Lower leg skin (tissue), 3 donors: ENCODE data around the gene PPT1.

Source experiments
- POLR2A ChIP-seq, 2 donors: fragments of 450-650 bp; IDR thresholded peaks; one replicate each; pipeline ENCODE4 v1.6.1; 2016 to 2017; ENCODE audit warnings: antibody characterized with exemption in 2 of 2, mild to moderate bottlenecking in 1 of 2, moderate library complexity in 1 of 2
- TF ChIP-seq, protein P1 (sequence below), 3 donors: fragments of 450-650 bp; IDR thresholded peaks; one replicate each; pipeline ENCODE4 v1.5.1; 2016; ENCODE audit warnings: antibody characterized with exemption in 3 of 3, mild to moderate bottlenecking in 3 of 3, moderate library complexity in 2 of 3

DNA sequence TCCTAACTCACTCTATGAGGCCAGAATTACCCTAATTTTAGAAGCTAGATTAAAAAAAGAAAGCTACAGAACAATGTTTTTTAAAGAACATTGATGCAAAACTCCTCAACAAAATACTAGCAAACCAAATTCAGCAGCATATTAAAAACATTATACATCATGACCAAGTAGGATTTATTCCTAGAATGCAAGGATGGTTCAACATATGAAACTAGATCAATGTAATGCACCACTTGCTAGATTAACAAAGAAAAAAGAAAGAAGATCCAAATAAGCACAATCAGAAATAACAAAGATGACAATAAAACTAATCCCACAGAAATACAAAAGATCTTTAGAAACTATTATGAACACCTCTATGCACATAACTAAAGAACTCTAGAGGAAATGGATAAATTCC, 13.3 kb upstream of the PPT1 start:
- TF ChIP-seq, protein P1, sequence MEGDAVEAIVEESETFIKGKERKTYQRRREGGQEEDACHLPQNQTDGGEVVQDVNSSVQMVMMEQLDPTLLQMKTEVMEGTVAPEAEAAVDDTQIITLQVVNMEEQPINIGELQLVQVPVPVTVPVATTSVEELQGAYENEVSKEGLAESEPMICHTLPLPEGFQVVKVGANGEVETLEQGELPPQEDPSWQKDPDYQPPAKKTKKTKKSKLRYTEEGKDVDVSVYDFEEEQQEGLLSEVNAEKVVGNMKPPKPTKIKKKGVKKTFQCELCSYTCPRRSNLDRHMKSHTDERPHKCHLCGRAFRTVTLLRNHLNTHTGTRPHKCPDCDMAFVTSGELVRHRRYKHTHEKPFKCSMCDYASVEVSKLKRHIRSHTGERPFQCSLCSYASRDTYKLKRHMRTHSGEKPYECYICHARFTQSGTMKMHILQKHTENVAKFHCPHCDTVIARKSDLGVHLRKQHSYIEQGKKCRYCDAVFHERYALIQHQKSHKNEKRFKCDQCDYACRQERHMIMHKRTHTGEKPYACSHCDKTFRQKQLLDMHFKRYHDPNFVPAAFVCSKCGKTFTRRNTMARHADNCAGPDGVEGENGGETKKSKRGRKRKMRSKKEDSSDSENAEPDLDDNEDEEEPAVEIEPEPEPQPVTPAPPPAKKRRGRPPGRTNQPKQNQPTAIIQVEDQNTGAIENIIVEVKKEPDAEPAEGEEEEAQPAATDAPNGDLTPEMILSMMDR (IDR thresholded peaks at IDR 0.05) = no peak
- no peak for TF ChIP-seq POLR2A (IDR thresholded peaks at IDR 0.05)
